ENCODE measurements around the gene F2.

F2 gene

DNA sequence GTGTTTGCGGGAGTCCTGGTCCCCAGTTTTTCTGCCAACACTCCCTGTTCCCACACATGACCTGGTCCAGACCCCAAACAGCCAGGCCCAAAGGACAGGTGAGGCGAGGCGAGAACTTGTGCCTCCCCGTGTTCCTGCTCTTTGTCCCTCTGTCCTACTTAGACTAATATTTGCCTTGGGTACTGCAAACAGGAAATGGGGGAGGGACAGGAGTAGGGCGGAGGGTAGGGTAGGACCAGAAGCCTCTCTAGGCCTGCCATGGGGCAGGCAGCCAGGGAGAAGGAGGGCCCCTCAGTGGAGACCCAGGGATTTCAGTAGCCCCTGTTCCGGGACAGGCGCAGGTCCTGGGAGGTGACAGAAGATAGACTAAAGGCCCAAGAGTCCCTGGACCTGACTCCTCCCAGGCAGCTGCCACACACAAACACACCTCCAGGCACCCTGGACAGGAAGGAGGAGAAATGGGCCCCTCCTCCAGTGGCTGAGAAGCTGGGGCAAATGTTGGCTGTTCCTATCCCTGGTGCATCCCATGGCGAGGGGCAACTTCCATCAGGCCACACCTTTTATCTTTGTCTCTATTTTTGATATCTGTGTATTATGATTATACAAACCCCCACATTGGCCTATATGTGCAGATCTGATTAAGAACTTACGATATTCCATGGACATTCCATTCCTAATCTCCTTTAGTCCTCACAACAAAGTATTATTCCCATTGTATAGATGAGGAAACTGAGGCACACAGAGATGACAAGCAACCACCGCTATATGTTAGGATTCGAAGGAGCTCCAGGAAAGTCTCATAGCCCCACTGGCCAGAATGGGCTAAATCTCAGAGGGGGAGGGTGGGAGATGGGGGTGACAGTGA lies 626 bp upstream of the F2 start:
- TF ChIP-seq, protein P1, sequence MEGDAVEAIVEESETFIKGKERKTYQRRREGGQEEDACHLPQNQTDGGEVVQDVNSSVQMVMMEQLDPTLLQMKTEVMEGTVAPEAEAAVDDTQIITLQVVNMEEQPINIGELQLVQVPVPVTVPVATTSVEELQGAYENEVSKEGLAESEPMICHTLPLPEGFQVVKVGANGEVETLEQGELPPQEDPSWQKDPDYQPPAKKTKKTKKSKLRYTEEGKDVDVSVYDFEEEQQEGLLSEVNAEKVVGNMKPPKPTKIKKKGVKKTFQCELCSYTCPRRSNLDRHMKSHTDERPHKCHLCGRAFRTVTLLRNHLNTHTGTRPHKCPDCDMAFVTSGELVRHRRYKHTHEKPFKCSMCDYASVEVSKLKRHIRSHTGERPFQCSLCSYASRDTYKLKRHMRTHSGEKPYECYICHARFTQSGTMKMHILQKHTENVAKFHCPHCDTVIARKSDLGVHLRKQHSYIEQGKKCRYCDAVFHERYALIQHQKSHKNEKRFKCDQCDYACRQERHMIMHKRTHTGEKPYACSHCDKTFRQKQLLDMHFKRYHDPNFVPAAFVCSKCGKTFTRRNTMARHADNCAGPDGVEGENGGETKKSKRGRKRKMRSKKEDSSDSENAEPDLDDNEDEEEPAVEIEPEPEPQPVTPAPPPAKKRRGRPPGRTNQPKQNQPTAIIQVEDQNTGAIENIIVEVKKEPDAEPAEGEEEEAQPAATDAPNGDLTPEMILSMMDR (IDR thresholded peaks at IDR 0.05; ENCODE audit: low read length, missing control alignments), result no peak
- H3K4me3 ChIP-seq (replicated peaks; ENCODE audit: low read depth, low read length), result no peak overlapping the region
- peak; percentile 18 for DNase-seq (ENCODE audit: low read depth)

DNA sequence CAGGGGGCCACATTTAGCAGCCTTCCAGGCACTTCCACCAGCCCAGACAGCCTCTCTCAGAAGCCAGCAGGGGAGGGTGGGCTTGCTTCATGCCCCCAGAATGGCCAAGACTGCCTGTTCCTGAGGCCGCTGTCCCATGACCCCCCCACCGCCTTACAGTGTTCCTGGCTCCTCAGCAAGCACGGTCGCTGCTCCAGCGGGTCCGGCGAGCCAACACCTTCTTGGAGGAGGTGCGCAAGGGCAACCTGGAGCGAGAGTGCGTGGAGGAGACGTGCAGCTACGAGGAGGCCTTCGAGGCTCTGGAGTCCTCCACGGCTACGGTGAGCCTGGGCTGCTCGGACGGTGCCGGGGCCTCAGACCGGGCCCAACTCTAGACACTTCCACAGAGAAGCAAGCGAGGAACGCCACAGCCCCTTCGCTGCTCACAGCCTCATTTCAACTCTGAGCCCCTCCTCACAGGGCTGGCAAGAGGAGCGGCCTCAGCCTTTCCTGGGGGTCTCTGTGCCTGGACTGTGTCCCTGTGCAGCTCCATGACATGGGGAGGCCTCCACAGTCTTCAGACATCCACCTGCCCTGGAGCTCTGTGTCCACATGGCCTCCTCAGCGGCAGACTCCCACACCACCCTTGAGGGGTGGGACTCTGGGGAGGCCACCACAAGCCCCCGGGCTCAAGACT lies 668 bp downstream of the F2 start:
- DNase-seq (ENCODE audit: low read depth), result no peak
- H3K4me3 ChIP-seq (replicated peaks; ENCODE audit: low read depth, low read length), result no peak overlapping the region
- TF ChIP-seq, protein P1 (IDR thresholded peaks at IDR 0.05; ENCODE audit: low read length, missing control alignments), result no peak

DNA sequence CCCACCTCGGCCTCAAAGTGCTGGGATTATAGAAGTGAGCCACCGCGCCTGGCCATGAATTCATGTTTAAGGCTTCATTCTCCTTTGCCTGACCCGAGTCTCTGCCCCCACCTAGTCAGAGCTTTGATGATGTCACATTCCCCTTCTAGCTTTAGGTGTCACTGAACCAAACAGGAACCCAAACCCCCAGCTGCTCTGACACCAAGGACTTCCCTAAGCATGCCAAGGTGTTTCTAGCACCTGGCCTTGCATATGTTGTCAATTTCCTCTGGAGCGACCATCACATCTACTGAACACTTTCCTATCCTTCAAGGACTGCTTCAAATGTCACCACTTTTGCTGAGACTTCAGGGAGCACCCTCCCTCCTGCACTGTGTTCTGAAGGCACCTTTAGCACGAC lies 2.3 kb downstream of the F2 start:
- DNase-seq (ENCODE audit: low read depth), result no peak
- TF ChIP-seq, protein P1 (IDR thresholded peaks at IDR 0.05; ENCODE audit: low read length, missing control alignments), result no peak
- no peak overlapping the region for H3K4me3 ChIP-seq (replicated peaks; ENCODE audit: low read depth, low read length)

DNA sequence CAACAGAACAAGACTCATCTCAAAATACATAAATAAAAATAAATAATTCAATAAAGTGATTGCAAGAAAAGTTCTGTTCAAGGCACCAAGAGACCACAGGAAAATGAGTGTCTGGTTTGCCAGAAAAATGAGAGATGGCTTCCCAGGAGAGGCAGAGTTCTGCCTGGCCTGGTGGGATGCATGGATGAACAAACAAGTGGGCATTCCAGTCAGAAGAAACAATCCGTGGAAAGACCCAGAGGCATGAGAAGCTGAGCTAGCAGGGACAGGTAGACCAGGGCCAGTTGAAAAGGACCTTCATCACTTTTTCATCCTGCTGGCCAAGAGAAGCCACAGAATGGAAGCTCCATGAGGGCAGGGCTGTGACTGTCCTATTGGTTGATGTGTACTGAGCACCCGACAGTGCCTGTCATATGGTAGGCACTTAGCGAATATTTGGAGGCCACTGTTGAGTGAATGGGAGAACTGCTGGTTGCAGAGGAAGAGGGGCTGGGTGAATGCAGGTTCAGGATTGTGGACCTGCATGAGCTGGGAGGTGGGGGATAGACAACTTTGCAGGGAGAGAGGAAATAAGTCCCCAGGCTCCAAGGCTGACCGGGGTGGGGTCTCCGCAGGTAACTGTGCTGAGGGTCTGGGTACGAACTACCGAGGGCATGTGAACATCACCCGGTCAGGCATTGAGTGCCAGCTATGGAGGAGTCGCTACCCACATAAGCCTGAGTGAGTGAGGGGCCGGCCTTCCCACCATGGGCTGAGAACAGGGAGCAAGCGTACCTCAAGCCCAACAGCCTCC lies 3.7 kb downstream of the F2 start:
- DNase-seq (ENCODE audit: low read depth), result no peak
- TF ChIP-seq, protein P1 (IDR thresholded peaks at IDR 0.05; ENCODE audit: low read length, missing control alignments), result no peak
- H3K4me3 ChIP-seq (replicated peaks; ENCODE audit: low read depth, low read length), result no peak overlapping the region

DNA sequence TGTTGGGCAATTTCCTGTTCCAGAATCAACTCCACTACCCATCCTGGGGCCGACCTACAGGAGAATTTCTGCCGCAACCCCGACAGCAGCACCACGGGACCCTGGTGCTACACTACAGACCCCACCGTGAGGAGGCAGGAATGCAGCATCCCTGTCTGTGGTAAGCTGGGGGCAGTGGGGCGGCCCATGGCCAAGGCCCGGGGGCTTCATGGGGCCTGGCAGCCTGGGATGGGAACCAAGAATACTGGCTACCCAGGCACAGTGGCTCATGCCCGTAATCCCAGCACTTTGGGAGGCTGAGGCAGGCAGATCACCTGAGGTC lies 4.3 kb downstream of the F2 start:
- TF ChIP-seq, protein P1 (IDR thresholded peaks at IDR 0.05; ENCODE audit: low read length, missing control alignments), result no peak
- DNase-seq (ENCODE audit: low read depth), result no peak
- no peak overlapping the region for H3K4me3 ChIP-seq (replicated peaks; ENCODE audit: low read depth, low read length)

DNA sequence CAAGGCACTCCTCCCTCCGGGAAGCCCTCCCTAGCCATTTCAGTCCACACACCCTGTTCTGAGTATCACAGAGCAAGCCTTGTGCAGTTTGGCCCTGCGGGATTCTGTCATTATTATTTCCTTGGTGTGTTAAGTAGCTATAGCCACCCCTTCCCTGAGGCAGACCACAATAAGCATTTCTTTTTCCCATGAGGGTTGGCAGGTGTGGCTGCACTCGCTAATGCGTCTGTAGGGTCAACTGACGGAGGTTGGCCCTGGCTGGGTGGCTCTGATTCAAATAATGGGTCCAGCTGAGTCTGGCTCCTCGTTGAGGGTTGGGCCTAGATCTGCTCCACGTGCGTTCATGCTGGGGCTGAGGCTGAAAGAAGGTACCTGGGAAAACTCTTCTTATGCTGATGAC lies 5.1 kb downstream of the F2 start:
- TF ChIP-seq, protein P1 (IDR thresholded peaks at IDR 0.05; ENCODE audit: low read length, missing control alignments), result no peak
- no peak for DNase-seq (ENCODE audit: low read depth)
- H3K4me3 ChIP-seq (replicated peaks; ENCODE audit: low read depth, low read length), result no peak overlapping the region

Data from fibroblast of pulmonary artery (primary cell).